ENCODE data around the gene OR10H1.
"Not testable (repeated sequence)": the region's sequence is repeated elsewhere in the genome, so short reads cannot be mapped to it uniquely, and the experiment has no call there.

The OR10H1 gene

GRCh38 chr19:15859187-15859586 lies 43.7 kb upstream of the OR10H1 start:
- Histone ChIP-seq H3K4me1 (ENCODE audit: insufficient read depth, poor library complexity, severe bottlenecking) (no peaks in the 10 kb centered on the region), H3K4me3 (ENCODE audit: severe bottlenecking) (no peak overlapping the region), H3K27me3 (ENCODE audit: insufficient read depth, poor library complexity, severe bottlenecking) (no peaks in the 10 kb centered on the region), H3K36me3 (ENCODE audit: low read depth) (no peaks in the 10 kb centered on the region), H3K27ac (ENCODE audit: poor library complexity, severe bottlenecking) (no peak overlapping the region), H3K9me3 (ENCODE audit: severe bottlenecking) (no peaks in the 10 kb centered on the region)
- DNase-seq (ENCODE audit: low spot score) (no peak), ATAC-seq (ENCODE audit: low read depth) (no peak)
- no peak for TF ChIP-seq CTCF (IDR thresholded peaks at IDR 0.05; ENCODE audit: poor library complexity, severe bottlenecking)

GRCh38 chr19:15850385-15850784 lies 34.9 kb upstream of the OR10H1 start:
- Histone ChIP-seq H3K9me3 (ENCODE audit: severe bottlenecking) (no peaks in the 10 kb centered on the region), H3K27me3 (ENCODE audit: insufficient read depth, poor library complexity, severe bottlenecking) (no peaks in the 10 kb centered on the region), H3K4me1 (ENCODE audit: insufficient read depth, poor library complexity, severe bottlenecking) (no peaks in the 10 kb centered on the region), H3K27ac (ENCODE audit: poor library complexity, severe bottlenecking) (no peak overlapping the region), H3K4me3 (ENCODE audit: severe bottlenecking) (no peak overlapping the region), H3K36me3 (ENCODE audit: low read depth) (no peaks in the 10 kb centered on the region)
- TF ChIP-seq CTCF (IDR thresholded peaks at IDR 0.05; ENCODE audit: poor library complexity, severe bottlenecking), result no peak
- ATAC-seq (ENCODE audit: low read depth) (no peak), DNase-seq (ENCODE audit: low spot score) (no peak)

- Histone ChIP-seq H3K9me3 (ENCODE audit: severe bottlenecking) (no peaks in the 10 kb centered on the region), H3K27ac (ENCODE audit: poor library complexity, severe bottlenecking) (no peak overlapping the region), H3K4me1 (ENCODE audit: insufficient read depth, poor library complexity, severe bottlenecking) (no peaks in the 10 kb centered on the region), H3K27me3 (ENCODE audit: insufficient read depth, poor library complexity, severe bottlenecking) (no peaks in the 10 kb centered on the region), H3K36me3 (ENCODE audit: low read depth) (no peaks in the 10 kb centered on the region), H3K4me3 (ENCODE audit: severe bottlenecking) (no peak overlapping the region)
- ATAC-seq (ENCODE audit: low read depth) (no peak), DNase-seq (ENCODE audit: low spot score) (no peak)
- no peak for TF ChIP-seq CTCF (IDR thresholded peaks at IDR 0.05; ENCODE audit: poor library complexity, severe bottlenecking)
These were observed 31.5 kb upstream of the OR10H1 start for GRCh38 chr19:15846923-15847322.

GRCh38 chr19:15843894-15844222 lies 28.4 kb upstream of the OR10H1 start:
- H3K27ac ChIP-seq (ENCODE audit: poor library complexity, severe bottlenecking); H3K4me1 ChIP-seq (ENCODE audit: insufficient read depth, poor library complexity, severe bottlenecking); H3K36me3 ChIP-seq (ENCODE audit: low read depth); H3K4me3 ChIP-seq (ENCODE audit: severe bottlenecking); H3K27me3 ChIP-seq (ENCODE audit: insufficient read depth, poor library complexity, severe bottlenecking); ATAC-seq (ENCODE audit: low read depth); DNase-seq (ENCODE audit: low spot score); H3K9me3 ChIP-seq (ENCODE audit: severe bottlenecking): not testable (repeated sequence)

- Histone ChIP-seq H3K27me3 (ENCODE audit: insufficient read depth, poor library complexity, severe bottlenecking) (no peaks in the 10 kb centered on the region), H3K4me3 (ENCODE audit: severe bottlenecking) (no peak overlapping the region), H3K4me1 (ENCODE audit: insufficient read depth, poor library complexity, severe bottlenecking) (no peaks in the 10 kb centered on the region), H3K27ac (ENCODE audit: poor library complexity, severe bottlenecking) (no peak overlapping the region), H3K36me3 (ENCODE audit: low read depth) (no peaks in the 10 kb centered on the region), H3K9me3 (ENCODE audit: severe bottlenecking) (no peaks in the 10 kb centered on the region)
- no peak for ATAC-seq (ENCODE audit: low read depth)
- DNase-seq (ENCODE audit: low spot score), result no peak
- TF ChIP-seq CTCF (IDR thresholded peaks at IDR 0.05; ENCODE audit: poor library complexity, severe bottlenecking), result no peak
These were observed 27.9 kb upstream of the OR10H1 start for GRCh38 chr19:15843203-15843893.
